GM21515 (cell line): ENCODE measurements around the gene ZNF804B.
A peak's percentile ranks its signal among the peaks of the same experiment; 100 is the strongest.

ENCODE experiments used
- ATAC-seq: cut with Tn5 transposase; IDR thresholded peaks from one replicate; pipeline ENCODE4 v1.9.1; 2021; ENCODE audit not compliant: unreplicated experiment

The ZNF804B gene

GRCh38 chr7:88965371-88965770, 205.9 kb downstream of the ZNF804B start:
- no peak for ATAC-seq

- no peak for ATAC-seq
Observed at GRCh38 chr7:88967432-88967831, 207.9 kb downstream of the ZNF804B start.

GRCh38 chr7:88969167-88969566, 209.7 kb downstream of the ZNF804B start:
- no peak for ATAC-seq

GRCh38 chr7:88985295-88985694, 225.8 kb downstream of the ZNF804B start:
- no peak for ATAC-seq

GRCh38 chr7:89001306-89001705, 241.8 kb downstream of the ZNF804B start:
- no peak for ATAC-seq

- ATAC-seq, result peak; percentile 90
Observed at GRCh38 chr7:89002981-89003956, 243.8 kb downstream of the ZNF804B start.

GRCh38 chr7:89012016-89012415, 252.5 kb downstream of the ZNF804B start:
- ATAC-seq, result no peak

- no peak for ATAC-seq
Observed at GRCh38 chr7:89017695-89018094, 258.2 kb downstream of the ZNF804B start.

- no peak for ATAC-seq
Observed at GRCh38 chr7:89021741-89022140, 262.2 kb downstream of the ZNF804B start.

- no peak for ATAC-seq
Observed at GRCh38 chr7:89023206-89023605, 263.7 kb downstream of the ZNF804B start.

GRCh38 chr7:89023877-89024276, 264.4 kb downstream of the ZNF804B start:
- no peak for ATAC-seq

GRCh38 chr7:89027781-89028180, 268.3 kb downstream of the ZNF804B start:
- ATAC-seq, result no peak

- ATAC-seq, result no peak
Observed at GRCh38 chr7:89028319-89028718, 268.8 kb downstream of the ZNF804B start.

- ATAC-seq, result no peak
Observed at GRCh38 chr7:89029864-89030263, 270.4 kb downstream of the ZNF804B start.

GRCh38 chr7:89041240-89041639, 281.7 kb downstream of the ZNF804B start:
- ATAC-seq, result no peak

- no peak for ATAC-seq
Observed at GRCh38 chr7:89042940-89043339, 283.4 kb downstream of the ZNF804B start.

- no peak for ATAC-seq
Observed at GRCh38 chr7:89049043-89049442, 289.5 kb downstream of the ZNF804B start.

- no peak for ATAC-seq
Observed at GRCh38 chr7:89053130-89053529, 293.6 kb downstream of the ZNF804B start.

GRCh38 chr7:89054361-89054760, 294.9 kb downstream of the ZNF804B start:
- ATAC-seq, result no peak

- no peak for ATAC-seq
Observed at GRCh38 chr7:89060234-89060633, 300.7 kb downstream of the ZNF804B start.

- no peak for ATAC-seq
Observed at GRCh38 chr7:89064831-89065230, 305.3 kb downstream of the ZNF804B start.

GRCh38 chr7:89067048-89067447, 307.5 kb downstream of the ZNF804B start:
- ATAC-seq, result no peak

- ATAC-seq, result no peak
Observed at GRCh38 chr7:89072081-89072480, 312.6 kb downstream of the ZNF804B start.
